A549 (cell line): Measurements from ENCODE around the gene FXYD4. TPM values are rescaled to one million over a fixed set of nuclear protein-coding genes. Genes with fewer than 3 reads are reported as not detected.
A peak's percentile ranks its signal among the peaks of the same experiment; 100 is the strongest.

Experiments
- ATAC-seq, 2 experiments: fragments of 200-7000 bp in 1 of 2; fragments of >200 bp in 1 of 2; cut with Nextera tagmentation in 1 of 2; cut with Tn5 transposase in 1 of 2; 3 replicates each; pipeline versions ENCODE4 v1.8.0 to v1.9.1; 2018 to 2020; ENCODE audit warnings: mild to moderate bottlenecking in 1 of 2, moderate library complexity in 1 of 2
- CTCF ChIA-PET: fragments of 300-600 bp; sonication (Branson Sonifier 250); formaldehyde crosslinking; extraction: SDS; loops from one replicate; lab custom pipeline; 2021; ENCODE audit warnings: antibody characterized with exemption, inconsistent platforms; lab: Yijun Ruan, JAX
- POLR2A ChIA-PET: fragments of 350-600 bp; formaldehyde crosslinking; extraction: SDS; loops from one replicate; lab custom pipeline; 2021; ENCODE audit warnings: antibody characterized with exemption, inconsistent platforms; lab: Yijun Ruan, JAX
- DNase-seq, 2 experiments: peaks; one replicate each; pipeline versions ENCODE4 v3.0.0 to v3.0.0-alpha.2; 2011 to 2016; ENCODE audit warnings: low read depth in 1 of 2, low spot score in 1 of 2
- FAIRE-seq: peaks from 2 replicates; lab custom pipeline; 2011; peaks lifted over from hg19 to GRCh38; lab: Jason Lieb, UNC
- H3K27ac ChIP-seq, 2 experiments: fragments of >200 bp; sonication (Bioruptor Twin); formaldehyde crosslinking; 3 replicates each; pipeline ENCODE4 v1.5.1; 2016 to 2017
- H3K4me1 ChIP-seq: fragments of >200 bp; sonication (Bioruptor Twin); formaldehyde crosslinking; 3 replicates; pipeline ENCODE4 v1.6.1; 2016
- H3K4me2 ChIP-seq: fragments of >200 bp; sonication (Bioruptor Twin); formaldehyde crosslinking; 3 replicates; pipeline ENCODE4 v1.6.1; 2016
- H3K4me3 ChIP-seq: fragments of >200 bp; sonication (Bioruptor Twin); formaldehyde crosslinking; 3 replicates; pipeline ENCODE4 v1.5.1; 2016
- H3K9me3 ChIP-seq: fragments of >200 bp; sonication (Bioruptor Twin); formaldehyde crosslinking; 3 replicates; pipeline ENCODE4 v1.6.1; 2016
- CBX8 ChIP-seq: fragments of 200-600 bp; sonication (generic); IDR thresholded peaks from 2 replicates; pipeline ENCODE4 v1.6.1; 2016
- CEBPB ChIP-seq, 2 experiments: fragments of >200 bp in 1 of 2; sonication (Bioruptor Twin) in 1 of 2; formaldehyde crosslinking in 1 of 2; IDR thresholded peaks; 2 replicates each; pipeline ENCODE4 v1.6.1; 2012 to 2016
- EHF ChIP-seq: fragments of 250-450 bp; sonication (Bioruptor Pico); IDR thresholded peaks from 2 replicates; pipeline ENCODE4 v1.5.0; 2020; ENCODE audit warnings: mild to moderate bottlenecking
- EHMT2 ChIP-seq: fragments of 200-600 bp; sonication (generic); IDR thresholded peaks from 2 replicates; pipeline ENCODE4 v1.6.1; 2016; ENCODE audit warnings: antibody characterized with exemption, low read depth, mild to moderate bottlenecking, moderate library complexity
- FOSB ChIP-seq: fragments of 250-450 bp; sonication (Bioruptor Pico); IDR thresholded peaks from 2 replicates; pipeline ENCODE4 v1.5.0; 2020; ENCODE audit warnings: mild to moderate bottlenecking, moderate library complexity
- FOXS1 ChIP-seq: fragments of 250-450 bp; sonication (Bioruptor Pico); IDR thresholded peaks from 2 replicates; pipeline ENCODE4 v1.5.0; 2020; ENCODE audit warnings: mild to moderate bottlenecking, moderate library complexity
- GATA3 ChIP-seq: IDR thresholded peaks from 2 replicates; pipeline ENCODE4 v1.6.1; 2012; ENCODE audit warnings: borderline replicate concordance
- HOXB13 ChIP-seq: fragments of 250-450 bp; sonication (Bioruptor Pico); IDR thresholded peaks from 2 replicates; pipeline ENCODE4 v1.5.0; 2020; ENCODE audit warnings: low read depth, mild to moderate bottlenecking, moderate library complexity
- JUN ChIP-seq, 2 experiments: fragments of >200 bp; sonication (Bioruptor Twin); formaldehyde crosslinking; IDR thresholded peaks; 2 replicates in 1 of 2; 3 replicates in 1 of 2; pipeline ENCODE4 v1.6.1; 2016 to 2017
- KDM1A ChIP-seq: fragments of 200-600 bp; sonication (generic); IDR thresholded peaks from 2 replicates; pipeline ENCODE4 v1.6.1; 2016; ENCODE audit warnings: low read depth, mild to moderate bottlenecking
- MYC ChIP-seq: IDR thresholded peaks from 2 replicates; pipeline ENCODE4 v1.6.1; 2012; ENCODE audit warnings: mild to moderate bottlenecking, inconsistent platforms, low read length, improper control_type of control experiment, borderline replicate concordance
- NFE2L2 ChIP-seq: fragments of 150-350 bp; conservative IDR thresholded peaks from 2 replicates; pipeline ENCODE4 v1.6.1; 2014; ENCODE audit warnings: low read length
- NPAS2 ChIP-seq: fragments of 250-450 bp; sonication (Bioruptor Pico); IDR thresholded peaks from 2 replicates; pipeline ENCODE4 v1.8.0; 2022; ENCODE audit warnings: mild to moderate bottlenecking, moderate library complexity, borderline replicate concordance
- POLR2A ChIP-seq: IDR thresholded peaks from 2 replicates; pipeline ENCODE4 v1.6.1; 2012; ENCODE audit warnings: mild to moderate bottlenecking, low read length
- POLR2AphosphoS2 ChIP-seq: conservative IDR thresholded peaks from 2 replicates; pipeline ENCODE4 v1.6.1; 2012; ENCODE audit warnings: low read length, improper control_type of control experiment, inconsistent platforms
- RARB ChIP-seq: fragments of 250-450 bp; sonication (Bioruptor Pico); IDR thresholded peaks from 2 replicates; pipeline ENCODE4 v1.8.0; 2021; ENCODE audit warnings: mild to moderate bottlenecking, moderate library complexity
- TFCP2L1 ChIP-seq: fragments of 250-450 bp; sonication (Bioruptor Pico); IDR thresholded peaks from 2 replicates; pipeline ENCODE4 v1.5.0; 2021; ENCODE audit warnings: mild to moderate bottlenecking
- TP53 ChIP-seq: fragments of 250-450 bp; sonication (Bioruptor Pico); IDR thresholded peaks from 2 replicates; pipeline ENCODE4 v1.5.0; 2021; ENCODE audit warnings: mild to moderate bottlenecking, moderate library complexity
- WGBS: methylation state at CpG from one replicate; pipeline ENCODE4 v1.1.6; 2017; ENCODE audit errors: missing lambda C conversion rate; 5-methylcytosine and 5-hydroxymethylcytosine counted together
- polyA plus RNA-seq, 4 experiments: library from polyadenylated mRNA; depleted of rRNA in 3 of 4; stranded (reverse); fragments of >200 nt; fragmentation: RNase III in 1 of 4; extraction: RNeasy Plus Mini Kit Qiagen cat#74134 plus additional on column Dnase treatment in 1 of 4; gene quantifications; 2 replicates in 3 of 4; 3 replicates in 1 of 4; pipeline ENCODE4 v1.2.3, GENCODE V29; 2011 to 2017
- TF ChIP-seq, protein P1 (sequence below): IDR thresholded peaks from 2 replicates; pipeline ENCODE4 v1.6.1; 2012
- TF ChIP-seq, protein P2 (sequence below): fragments of >200 bp; sonication (Bioruptor Twin); formaldehyde crosslinking; IDR thresholded peaks from 3 replicates; pipeline ENCODE4 v1.6.1; 2016
- TF ChIP-seq, protein P3 (sequence below): fragments of 450-650 bp; IDR thresholded peaks from 2 replicates; pipeline ENCODE4 v1.6.1; 2014; ENCODE audit warnings: antibody characterized with exemption
- TF ChIP-seq, protein P4 (sequence below): IDR thresholded peaks from 2 replicates; pipeline ENCODE4 v1.6.1; 2012
- TF ChIP-seq, protein P5 (sequence below): IDR thresholded peaks from 2 replicates; pipeline ENCODE4 v1.6.1; 2012; ENCODE audit warnings: low read depth, borderline replicate concordance
- TF ChIP-seq, protein P6 (sequence below): fragments of >200 bp; sonication (Bioruptor Twin); formaldehyde crosslinking; IDR thresholded peaks from 3 replicates; pipeline ENCODE4 v1.5.1; 2016
- TF ChIP-seq, protein P7 (sequence below): fragments of 250-450 bp; sonication (Bioruptor Pico); IDR thresholded peaks from 2 replicates; pipeline ENCODE4 v1.5.0; 2021; ENCODE audit warnings: mild to moderate bottlenecking, moderate library complexity, borderline replicate concordance

The FXYD4 gene
- polyA plus RNA-seq, 2 of the 4 experiments (the other 2 are of a cell fraction), result not detected

DNA sequence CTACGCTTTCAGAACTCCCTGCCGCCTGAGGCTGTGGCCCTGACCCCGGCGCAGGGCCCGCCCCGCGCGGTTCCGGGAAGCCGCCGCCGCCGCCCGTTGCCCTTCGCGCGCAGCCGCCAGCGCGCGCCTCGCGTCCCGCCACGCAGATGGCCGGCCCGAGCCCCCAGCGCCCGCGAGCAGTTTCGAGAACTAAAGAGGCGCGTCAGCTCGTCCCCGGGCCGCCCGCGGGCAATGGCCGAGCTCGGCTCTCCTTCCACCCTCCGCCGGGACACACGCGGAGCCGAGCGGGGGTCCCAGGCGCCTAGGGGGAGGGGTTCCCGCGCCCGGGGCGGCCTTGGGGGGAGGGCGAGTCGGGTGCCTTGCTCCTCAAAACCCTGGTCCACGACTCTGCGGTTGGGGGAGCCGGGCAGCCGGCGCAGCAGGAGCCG lies 35.7 kb downstream of the FXYD4 start:
- CTCF ChIA-PET, result interaction anchor here (1.0 to 1.7 kb wide), 5 partner anchors 8 to 29 kb away, joined by 3 to 7 read pairs (median 5); partner anchors contain the start of gene ZNF487
- no peak for FAIRE-seq
- TF ChIP-seq TP53 (peak; percentile 39; the same call in 1 of the 2 replicates), NFE2L2 (no peak)
- TF ChIP-seq, all 56 proteins: peak for 1
- DNase-seq, result peak in 1 of 2 experiments; percentile 31
- POLR2A ChIA-PET, result interaction anchor here (0.7 to 1.8 kb wide), 7 partner anchors 10 to 55 kb away, joined by 3 to 32 read pairs (median 4); partner anchors contain the start of gene ZNF487
- Histone ChIP-seq H3K27ac (peak overlapping the region; percentile 95), H3K4me2 (peak overlapping the region; percentile 87), H3K9me3 (no peaks in the 10 kb centered on the region), H3K4me3 (peak overlapping the region; percentile 96), H3K4me1 (peaks cover 47% of the 10 kb centered on the region)
- WGBS, result under 1% methylated on average over 32 of the region's 59 CpGs
- ATAC-seq, result peak in 1 of 2 experiments; percentile 9; a peak in 2 of 6 replicates

DNA sequence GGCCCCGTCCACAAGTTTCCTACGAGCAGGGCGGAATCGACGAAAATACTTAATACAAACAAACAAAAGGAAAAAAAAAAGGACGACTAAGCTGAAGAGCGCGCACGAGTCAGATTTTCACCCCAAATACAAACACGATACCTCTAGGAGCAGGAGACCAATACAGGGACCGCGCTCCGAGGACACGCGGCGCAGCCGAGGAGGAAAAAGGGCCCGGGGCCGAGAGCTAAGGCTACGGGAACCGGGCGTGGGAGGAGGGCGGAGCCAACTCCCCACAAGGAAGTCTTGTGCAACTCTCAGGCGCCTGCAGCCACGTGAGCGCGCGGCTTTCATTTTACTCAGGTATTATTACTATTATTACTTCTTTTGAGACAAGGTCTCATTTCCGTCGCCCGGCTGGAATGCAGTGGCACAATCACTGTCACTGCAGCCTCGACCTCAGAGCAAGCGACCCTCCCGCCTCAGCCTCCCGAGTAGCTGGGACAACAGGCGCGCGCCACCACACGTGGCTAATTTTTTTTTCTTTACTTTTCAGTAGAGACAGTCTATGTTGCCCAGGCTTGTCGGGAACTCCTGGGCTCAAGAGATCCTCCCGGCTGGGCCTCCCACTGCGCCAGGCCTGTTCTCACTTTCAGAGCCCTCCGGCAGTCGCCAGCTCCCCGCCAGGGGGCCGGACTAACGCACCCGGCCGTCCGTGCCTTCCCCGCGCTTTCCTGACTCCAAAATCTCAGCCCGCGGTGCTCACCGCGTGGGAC lies 36.3 kb downstream of the FXYD4 start:
- POLR2A ChIA-PET, result interaction anchor here (0.7 to 1.8 kb wide), 8 partner anchors 8 to 55 kb away, joined by 3 to 32 read pairs (median 4); partner anchors contain the start of gene ZNF487
- peak; percentile 78 to 94 for DNase-seq

More for the DNA sequence above, 36.3 kb downstream of the FXYD4 start:
- H3K4me1 ChIP-seq, result peaks cover 41% of the 10 kb centered on the region
- peak overlapping the region; percentile 95 for H3K27ac ChIP-seq
- peak overlapping the region; percentile 87 for H3K4me2 ChIP-seq
- H3K9me3 ChIP-seq, result no peaks in the 10 kb centered on the region
- TF ChIP-seq, protein P1, sequence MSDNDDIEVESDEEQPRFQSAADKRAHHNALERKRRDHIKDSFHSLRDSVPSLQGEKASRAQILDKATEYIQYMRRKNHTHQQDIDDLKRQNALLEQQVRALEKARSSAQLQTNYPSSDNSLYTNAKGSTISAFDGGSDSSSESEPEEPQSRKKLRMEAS, result peak; percentile 98
- TF ChIP-seq, protein P2, sequence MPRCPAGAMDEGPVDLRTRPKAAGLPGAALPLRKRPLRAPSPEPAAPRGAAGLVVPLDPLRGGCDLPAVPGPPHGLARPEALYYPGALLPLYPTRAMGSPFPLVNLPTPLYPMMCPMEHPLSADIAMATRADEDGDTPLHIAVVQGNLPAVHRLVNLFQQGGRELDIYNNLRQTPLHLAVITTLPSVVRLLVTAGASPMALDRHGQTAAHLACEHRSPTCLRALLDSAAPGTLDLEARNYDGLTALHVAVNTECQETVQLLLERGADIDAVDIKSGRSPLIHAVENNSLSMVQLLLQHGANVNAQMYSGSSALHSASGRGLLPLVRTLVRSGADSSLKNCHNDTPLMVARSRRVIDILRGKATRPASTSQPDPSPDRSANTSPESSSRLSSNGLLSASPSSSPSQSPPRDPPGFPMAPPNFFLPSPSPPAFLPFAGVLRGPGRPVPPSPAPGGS, result no peak
- peak; percentile 77; the same call in 1 of the 2 replicates for TF ChIP-seq TP53
- peak; percentile 46 for TF ChIP-seq FOSB (CRISPR knock-in tag)
- TF ChIP-seq RARB (CRISPR knock-in tag), result no peak
- TF ChIP-seq POLR2A, result peak; percentile 70
- peak; percentile 48; the same call in 1 of the 2 replicates for TF ChIP-seq HOXB13 (CRISPR knock-in tag)
- TF ChIP-seq, protein P3, sequence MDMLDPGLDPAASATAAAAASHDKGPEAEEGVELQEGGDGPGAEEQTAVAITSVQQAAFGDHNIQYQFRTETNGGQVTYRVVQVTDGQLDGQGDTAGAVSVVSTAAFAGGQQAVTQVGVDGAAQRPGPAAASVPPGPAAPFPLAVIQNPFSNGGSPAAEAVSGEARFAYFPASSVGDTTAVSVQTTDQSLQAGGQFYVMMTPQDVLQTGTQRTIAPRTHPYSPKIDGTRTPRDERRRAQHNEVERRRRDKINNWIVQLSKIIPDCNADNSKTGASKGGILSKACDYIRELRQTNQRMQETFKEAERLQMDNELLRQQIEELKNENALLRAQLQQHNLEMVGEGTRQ, result peak; percentile 77
- no peak for TF ChIP-seq FOXS1 (CRISPR knock-in tag)
- TF ChIP-seq JUN (IDR thresholded peaks at IDR 0.05), result peak in 1 of 2 experiments; percentile 71; a peak in 3 of 5 replicates
- peak; percentile 90 to 99 for TF ChIP-seq CEBPB (IDR thresholded peaks at IDR 0.05)
- TF ChIP-seq POLR2AphosphoS2, result 0 out of 2 replicates have a peak, but pooled peaks have one; percentile 61
- TF ChIP-seq, protein P4, sequence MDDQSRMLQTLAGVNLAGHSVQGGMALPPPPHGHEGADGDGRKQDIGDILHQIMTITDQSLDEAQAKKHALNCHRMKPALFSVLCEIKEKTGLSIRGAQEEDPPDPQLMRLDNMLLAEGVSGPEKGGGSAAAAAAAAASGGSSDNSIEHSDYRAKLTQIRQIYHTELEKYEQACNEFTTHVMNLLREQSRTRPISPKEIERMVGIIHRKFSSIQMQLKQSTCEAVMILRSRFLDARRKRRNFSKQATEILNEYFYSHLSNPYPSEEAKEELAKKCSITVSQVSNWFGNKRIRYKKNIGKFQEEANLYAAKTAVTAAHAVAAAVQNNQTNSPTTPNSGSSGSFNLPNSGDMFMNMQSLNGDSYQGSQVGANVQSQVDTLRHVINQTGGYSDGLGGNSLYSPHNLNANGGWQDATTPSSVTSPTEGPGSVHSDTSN, result no peak
- TF ChIP-seq NPAS2 (CRISPR knock-in tag), result peak; percentile 89
- no peak for TF ChIP-seq CBX8
- TF ChIP-seq, protein P5, sequence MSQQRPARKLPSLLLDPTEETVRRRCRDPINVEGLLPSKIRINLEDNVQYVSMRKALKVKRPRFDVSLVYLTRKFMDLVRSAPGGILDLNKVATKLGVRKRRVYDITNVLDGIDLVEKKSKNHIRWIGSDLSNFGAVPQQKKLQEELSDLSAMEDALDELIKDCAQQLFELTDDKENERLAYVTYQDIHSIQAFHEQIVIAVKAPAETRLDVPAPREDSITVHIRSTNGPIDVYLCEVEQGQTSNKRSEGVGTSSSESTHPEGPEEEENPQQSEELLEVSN, result peak; percentile 50
- peak; percentile 80 for TF ChIP-seq TFCP2L1 (CRISPR knock-in tag)
- peak; percentile 45; the same call in 1 of the 2 replicates for TF ChIP-seq KDM1A
- TF ChIP-seq EHF (CRISPR knock-in tag), result peak; percentile 63; the same call in 1 of the 2 replicates
- TF ChIP-seq EHMT2, result no peak
- TF ChIP-seq, protein P6, sequence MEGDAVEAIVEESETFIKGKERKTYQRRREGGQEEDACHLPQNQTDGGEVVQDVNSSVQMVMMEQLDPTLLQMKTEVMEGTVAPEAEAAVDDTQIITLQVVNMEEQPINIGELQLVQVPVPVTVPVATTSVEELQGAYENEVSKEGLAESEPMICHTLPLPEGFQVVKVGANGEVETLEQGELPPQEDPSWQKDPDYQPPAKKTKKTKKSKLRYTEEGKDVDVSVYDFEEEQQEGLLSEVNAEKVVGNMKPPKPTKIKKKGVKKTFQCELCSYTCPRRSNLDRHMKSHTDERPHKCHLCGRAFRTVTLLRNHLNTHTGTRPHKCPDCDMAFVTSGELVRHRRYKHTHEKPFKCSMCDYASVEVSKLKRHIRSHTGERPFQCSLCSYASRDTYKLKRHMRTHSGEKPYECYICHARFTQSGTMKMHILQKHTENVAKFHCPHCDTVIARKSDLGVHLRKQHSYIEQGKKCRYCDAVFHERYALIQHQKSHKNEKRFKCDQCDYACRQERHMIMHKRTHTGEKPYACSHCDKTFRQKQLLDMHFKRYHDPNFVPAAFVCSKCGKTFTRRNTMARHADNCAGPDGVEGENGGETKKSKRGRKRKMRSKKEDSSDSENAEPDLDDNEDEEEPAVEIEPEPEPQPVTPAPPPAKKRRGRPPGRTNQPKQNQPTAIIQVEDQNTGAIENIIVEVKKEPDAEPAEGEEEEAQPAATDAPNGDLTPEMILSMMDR, result peak; percentile 27; the same call in 2 of the 3 replicates
- TF ChIP-seq GATA3, result peak; percentile 8; the same call in 1 of the 2 replicates
- TF ChIP-seq, protein P7, sequence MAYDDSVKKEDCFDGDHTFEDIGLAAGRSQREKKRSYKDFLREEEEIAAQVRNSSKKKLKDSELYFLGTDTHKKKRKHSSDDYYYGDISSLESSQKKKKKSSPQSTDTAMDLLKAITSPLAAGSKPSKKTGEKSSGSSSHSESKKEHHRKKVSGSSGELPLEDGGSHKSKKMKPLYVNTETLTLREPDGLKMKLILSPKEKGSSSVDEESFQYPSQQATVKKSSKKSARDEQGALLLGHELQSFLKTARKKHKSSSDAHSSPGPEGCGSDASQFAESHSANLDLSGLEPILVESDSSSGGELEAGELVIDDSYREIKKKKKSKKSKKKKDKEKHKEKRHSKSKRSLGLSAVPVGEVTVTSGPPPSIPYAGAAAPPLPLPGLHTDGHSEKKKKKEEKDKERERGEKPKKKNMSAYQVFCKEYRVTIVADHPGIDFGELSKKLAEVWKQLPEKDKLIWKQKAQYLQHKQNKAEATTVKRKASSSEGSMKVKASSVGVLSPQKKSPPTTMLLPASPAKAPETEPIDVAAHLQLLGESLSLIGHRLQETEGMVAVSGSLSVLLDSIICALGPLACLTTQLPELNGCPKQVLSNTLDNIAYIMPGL (CRISPR knock-in tag), result peak; percentile 59; the same call in 1 of the 2 replicates
- TF ChIP-seq MYC, result peak; percentile 90
- H3K4me3 ChIP-seq, result peak overlapping the region; percentile 96
- 1% methylated on average over 48 of the region's 56 CpGs for WGBS
- peak; percentile 60 to 67 for ATAC-seq
- CTCF ChIA-PET, result interaction anchor here (1.0 to 1.7 kb wide), 5 partner anchors 9 to 29 kb away, joined by 3 to 7 read pairs (median 5); partner anchors contain the start of gene ZNF487
- no peak for FAIRE-seq
